NCI-H524 treated with DMSO at 0.1 percent for 48 hours (cell line): ENCODE data around the gene STK32C.
"Not testable (repeated sequence)": the region's sequence is repeated elsewhere in the genome, so short reads cannot be mapped to it uniquely, and the experiment has no call there.

Experiments used
- DNase-seq: peaks from one replicate; lab custom pipeline; 2025; lab: John Stamatoyannopoulos, UW

Gene STK32C

DNA sequence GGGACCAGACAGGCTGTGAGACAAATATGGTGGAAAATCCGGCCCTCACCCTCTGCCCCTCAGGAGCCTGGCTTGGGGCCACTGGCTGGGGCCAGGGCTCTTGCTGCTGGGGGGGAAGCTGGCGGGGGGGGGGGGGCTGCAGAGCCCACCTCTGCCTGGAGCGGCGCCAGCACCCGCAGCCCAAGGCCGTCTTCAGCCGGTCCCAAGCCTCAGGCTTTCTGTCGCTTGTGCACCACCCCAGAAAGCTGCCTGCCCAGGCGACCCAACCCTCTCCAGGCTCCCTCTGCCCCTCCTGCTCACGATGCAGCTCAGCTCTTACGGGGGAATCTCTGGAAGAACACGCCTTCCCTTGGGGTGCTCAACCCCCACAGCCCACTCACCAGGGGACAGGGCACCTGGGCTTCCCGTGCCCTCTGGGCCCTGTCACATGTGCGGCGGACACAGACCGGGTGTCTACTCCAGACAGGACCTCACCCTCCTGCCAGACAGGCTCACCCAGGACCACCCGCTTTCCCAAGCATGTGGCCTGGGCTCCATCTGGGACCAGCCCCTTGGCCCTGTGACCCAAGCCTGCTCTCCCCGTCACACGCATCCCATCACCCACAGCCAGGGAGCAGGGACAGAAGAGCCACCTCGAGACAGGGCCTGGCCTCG, 77.1 kb downstream of the STK32C start:
- no peak for DNase-seq

- DNase-seq, result no peak
These were observed 77.8 kb downstream of the STK32C start for GRCh38 chr10:132229834-132230556.

DNA sequence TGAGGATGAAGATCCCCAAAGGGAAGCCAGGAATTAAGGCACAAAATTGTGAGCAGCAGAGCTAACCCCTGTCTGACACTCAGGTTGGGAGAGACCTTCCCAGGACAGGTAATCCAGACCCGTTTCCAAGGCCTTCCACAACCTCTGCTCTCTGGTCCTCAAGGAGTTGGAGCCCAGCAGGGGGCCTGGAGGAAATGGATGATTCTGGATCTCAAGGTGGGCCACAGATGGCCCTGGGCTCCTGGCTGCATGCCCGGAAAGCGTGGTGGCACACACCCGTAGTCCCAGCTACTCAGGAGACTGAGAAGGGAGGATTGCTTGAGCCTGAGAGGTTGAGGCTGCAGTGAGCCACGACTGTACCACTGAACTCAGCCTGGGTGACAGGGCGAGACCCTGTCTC, 78.7 kb downstream of the STK32C start:
- DNase-seq, result no peak

DNA sequence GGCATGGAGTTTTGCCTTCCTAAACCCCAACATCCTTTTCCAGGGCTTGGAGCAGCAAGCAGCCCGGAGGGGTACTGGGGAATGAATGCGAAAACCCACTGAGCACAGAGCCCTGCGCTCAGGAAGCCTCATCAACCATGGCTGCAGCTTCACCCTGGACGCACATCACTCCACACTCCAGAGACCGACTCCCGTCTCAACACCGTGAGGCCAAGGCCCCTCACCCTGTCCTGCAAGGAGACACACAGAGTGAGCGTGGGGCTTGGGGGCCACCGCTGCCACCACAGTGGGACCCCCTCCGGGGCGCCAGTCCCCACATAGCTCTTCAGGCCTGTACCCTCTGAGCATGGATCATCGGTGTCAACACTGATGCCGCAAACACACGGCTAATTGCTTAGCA, 79.1 kb downstream of the STK32C start:
- DNase-seq, result no peak

GRCh38 chr10:132227851-132228390, 79.8 kb downstream of the STK32C start:
- no peak for DNase-seq

DNA sequence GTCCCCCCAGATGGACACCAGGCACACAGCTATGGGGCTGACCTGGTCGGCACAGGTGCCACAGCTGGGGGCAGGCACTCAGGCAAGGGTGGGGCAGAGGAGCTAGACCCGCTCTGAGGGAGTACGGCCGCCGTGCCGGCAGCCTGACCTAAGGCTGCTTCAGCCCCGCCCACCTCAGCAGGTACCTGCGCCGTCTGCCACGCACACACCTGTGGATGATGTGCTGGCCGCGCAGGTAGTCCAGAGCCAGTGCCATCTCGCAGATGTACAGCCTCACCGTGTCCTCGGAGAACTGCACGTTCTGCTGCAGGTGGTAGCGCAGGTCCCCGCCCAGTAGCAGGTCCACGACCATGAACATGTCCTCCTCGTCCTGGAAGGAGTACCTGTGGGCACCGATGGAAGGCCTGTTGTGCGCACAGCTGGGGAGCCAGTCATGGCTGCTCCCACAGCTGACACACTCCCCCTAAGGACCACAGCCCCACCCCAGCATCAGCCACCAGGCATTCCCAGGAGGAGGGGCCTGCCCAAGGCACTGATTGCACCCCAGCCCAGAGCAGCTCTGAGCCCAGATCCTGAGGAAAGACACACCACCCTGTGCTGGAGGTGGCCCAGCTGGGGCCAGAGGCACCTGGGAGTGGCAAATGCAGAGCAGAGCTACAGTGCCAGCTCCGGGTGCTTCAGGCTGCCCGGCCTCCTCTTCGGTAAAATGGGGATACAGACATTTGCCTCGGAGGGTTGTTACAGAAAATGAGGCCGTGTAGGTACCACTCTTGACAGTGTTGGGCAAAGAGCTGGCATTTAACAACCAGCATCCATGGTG, 81.0 kb downstream of the STK32C start:
- DNase-seq, result no peak

DNA sequence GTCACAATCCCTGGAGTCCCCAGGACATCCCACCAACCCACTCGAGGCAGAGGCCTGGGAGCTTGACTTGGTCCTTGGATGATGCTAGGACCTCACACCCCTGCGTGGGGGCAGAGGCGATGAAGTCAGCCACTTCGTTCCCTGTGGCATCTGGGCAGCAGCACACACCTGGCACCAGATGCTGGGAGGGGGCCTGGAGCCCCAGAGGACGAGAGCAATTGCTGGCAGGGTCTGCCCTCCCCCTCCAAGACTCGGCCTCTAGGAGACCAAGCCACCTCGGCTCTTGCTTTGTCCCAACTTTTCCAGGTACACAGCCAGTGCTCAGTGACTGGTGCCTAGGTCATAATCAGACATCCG, 81.9 kb downstream of the STK32C start:
- DNase-seq, result no peak

DNA sequence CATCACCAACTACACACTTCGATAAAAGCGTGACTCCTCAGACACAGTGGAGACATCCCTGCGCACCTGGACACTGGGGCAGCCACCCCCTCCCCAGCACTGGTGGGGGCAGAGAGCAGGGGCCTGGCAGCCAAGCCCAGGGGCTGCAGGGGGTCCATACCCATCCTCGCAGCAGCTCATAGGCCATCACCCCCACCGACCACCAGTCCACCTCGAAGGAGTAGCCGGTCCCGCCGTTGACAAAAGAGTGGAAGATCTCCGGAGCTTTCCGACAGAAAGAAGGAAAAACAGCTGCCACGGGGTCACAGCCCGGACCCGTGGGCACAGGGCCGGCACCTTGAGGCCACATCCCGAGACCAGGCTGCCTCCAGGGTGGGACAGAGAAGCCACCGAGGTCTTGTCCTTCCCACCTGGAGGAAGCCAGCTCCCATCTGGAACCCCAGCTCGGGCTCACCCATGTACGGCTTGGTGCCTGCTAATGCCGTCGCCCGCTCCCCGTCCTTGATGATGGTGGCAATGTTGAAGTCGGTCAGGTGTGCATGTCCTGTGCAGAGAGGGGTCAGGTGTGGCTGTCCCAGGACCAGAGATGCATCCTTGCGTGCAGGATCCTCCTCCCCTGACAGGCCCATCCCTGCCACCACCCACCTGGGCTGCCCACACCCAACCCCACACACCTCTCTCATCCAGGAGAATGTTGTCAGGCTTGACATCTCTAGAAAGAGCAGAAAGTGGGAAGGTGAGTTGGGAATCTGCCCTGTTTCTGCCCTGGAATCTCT, 82.5 kb downstream of the STK32C start:
- DNase-seq, result no peak

DNA sequence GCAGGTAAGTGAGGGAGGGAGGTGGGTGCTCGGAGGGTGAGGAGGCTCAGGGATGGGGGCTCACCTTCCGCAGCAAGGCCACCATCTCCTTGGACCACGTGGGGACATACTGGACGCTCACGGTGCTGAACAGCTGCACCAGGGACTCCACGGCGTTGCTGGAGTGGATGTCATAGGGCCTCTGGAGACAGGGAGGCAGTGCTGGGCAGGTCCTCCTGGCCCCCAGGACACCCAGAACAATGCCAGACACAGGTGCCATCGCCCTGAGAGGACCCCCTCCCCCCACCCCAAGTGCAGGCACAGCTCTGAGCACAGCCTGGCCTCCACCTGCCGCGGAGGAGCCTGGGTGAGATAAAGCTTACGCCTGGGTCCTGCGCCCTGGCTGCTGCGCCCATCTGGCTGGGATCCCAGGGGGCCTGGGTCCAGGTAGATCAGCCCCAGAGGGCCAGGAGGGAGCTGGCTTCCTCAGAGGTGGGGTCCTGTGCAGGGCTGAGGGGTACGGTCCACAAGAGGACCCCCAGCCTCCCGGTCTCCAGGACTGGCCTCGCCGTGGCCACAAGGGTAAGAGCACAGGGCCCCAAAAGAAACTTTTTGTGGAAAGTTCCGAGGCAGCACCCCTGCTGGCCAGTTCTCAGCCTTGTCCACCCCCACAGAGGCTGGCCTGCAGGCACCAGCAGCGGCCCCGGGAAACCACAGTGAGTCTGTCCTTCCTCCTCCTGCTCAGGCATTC, 83.2 kb downstream of the STK32C start:
- no peak for DNase-seq

DNA sequence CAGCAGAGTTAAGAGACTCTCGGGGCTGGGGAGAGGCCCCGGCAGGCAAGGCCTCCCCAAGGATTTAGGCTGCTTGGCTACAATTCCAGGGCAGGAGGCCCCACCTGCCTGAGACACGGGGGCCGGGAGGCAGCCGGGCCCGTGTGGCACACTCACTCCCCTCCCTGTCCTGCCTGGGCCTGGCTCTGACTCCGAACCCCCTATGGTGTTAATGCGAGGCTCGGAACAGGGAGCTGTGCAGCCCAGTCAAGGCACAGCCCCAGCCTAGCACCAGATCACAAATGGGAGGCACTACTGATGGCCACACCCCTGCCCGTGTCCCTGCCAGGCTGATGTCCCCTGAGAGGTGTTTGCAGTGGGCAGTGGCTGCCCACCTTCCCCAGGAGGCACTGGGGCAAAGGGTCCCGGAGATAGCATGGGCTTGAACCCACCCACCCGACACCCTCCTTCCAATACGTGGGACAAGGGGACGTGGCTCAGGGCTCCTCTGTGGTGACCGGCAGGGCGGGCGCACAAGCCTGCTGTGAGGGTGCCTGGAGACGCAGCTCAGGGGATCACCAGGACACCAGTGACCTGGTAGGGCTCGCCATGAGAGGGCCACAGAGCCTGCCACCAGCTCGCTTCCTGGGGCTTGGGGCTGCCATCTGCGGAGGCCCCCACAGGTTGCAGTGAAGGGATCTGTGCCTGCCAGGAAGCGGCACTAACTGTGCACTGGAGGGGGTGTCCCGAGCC, 84.0 kb downstream of the STK32C start:
- no peak for DNase-seq

GRCh38 chr10:132223156-132223590, 84.6 kb downstream of the STK32C start:
- DNase-seq, result no peak

GRCh38 chr10:132222726-132223125, 85.0 kb downstream of the STK32C start:
- DNase-seq, result no peak

DNA sequence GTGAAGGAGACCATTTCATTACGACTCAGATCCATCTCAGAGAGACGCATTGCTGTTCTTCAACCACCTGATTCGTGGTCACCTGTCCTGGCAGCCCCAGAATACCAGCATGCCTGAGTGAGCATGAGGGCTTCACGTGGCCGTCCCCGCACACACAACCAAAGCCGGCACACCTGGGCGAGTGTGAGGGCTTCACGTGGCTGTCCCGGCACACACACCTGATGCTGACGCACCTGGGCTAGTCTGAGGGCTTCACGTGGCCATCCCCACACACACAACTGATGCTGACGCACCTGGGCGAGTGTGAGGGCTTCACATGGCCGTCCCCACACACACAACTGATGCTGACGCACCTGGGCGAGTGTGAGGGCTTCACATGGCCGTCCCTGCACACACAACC, 86.8 kb downstream of the STK32C start:
- DNase-seq, result not testable (repeated sequence)

DNA sequence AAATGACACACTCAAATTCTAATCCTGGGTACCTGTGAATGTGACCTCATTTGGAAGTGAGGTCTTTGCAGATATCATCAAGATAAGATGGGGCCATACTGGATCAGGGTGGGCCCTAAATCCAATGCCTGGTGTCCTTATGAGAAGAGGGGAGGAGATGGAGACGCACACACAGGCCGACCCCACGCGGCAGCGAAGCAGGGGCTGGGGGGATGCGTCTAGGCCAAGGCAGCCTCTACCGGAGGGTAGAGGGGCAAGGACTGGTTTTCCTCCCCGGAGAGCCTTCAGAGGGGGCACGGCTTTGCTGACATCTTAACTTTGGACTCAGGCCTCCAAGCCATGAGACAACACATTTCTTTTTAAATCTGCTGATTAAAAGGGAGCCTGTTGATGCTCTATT, 87.7 kb downstream of the STK32C start:
- DNase-seq, result no peak

- DNase-seq, result no peak
These were observed 88.3 kb downstream of the STK32C start for GRCh38 chr10:132219486-132219885.

GRCh38 chr10:132216441-132216840, 91.3 kb downstream of the STK32C start:
- DNase-seq, result not testable (repeated sequence)

DNA sequence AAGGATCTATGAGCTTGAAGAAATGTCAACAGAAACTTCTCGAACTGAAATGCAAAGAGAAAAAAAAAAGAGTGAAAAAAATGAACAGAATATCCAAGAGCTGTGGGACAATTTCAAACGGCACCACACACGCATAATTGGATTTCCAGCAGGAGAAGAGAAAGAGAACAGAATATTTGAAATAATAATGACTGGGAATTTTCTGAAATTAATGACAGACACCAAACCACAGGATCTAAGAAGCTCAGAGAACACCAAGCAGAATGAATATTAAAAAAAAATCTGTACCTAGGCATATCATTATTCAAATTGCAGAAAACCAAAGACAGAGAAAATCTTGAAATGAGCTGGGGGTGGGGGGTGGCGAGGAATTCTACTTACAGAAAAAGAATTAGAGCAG, 93.8 kb downstream of the STK32C start:
- DNase-seq, result no peak

DNA sequence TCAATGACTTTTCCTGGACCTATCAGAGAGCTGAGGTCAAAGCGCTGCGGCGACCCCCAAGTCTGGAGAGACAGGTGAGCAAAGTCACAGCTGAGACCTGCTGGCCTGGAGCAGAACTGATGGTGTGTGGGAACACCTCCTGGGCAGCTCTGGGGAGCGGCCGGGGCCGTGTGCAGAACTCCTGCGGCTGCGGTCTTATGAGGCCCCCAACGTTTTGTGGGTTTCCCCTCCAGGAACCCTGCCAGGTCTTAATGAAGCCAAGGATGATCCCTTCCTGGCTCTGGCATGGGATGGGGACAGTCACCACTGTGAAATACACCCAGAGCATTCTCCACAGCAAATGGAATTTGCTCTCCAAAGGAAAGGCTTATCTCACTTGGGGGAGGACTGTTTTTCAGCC, 94.9 kb downstream of the STK32C start:
- no peak for DNase-seq

DNA sequence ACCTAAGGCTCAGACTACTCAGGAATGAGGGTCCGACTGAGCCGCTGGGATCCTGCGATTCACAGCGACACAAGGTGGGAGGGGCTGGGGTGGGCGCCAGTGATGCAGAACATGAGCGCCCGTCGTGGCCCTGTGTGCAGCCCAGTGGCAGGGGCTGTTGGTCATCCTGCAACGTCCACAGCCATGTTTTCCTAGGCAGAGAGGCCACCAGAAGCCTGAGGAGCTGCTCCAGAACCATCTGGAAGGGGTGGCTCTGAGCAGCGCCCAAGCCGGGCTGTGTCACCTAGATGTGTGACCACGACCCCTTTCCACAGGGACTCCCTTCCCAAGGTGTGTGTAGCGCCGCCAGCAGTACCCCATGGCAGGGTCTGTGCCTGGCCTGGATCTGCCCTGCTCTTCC, 96.5 kb downstream of the STK32C start:
- no peak for DNase-seq

- no peak for DNase-seq
These were observed 97.0 kb downstream of the STK32C start for GRCh38 chr10:132210766-132211165.
